Measurements from ENCODE around the gene MYO5C. TPM values are rescaled to one million over a fixed set of nuclear protein-coding genes. Genes with fewer than 3 reads are reported as not detected.

MYO5C gene
- total RNA-seq, 1 donor from 2014 or later, result 4.5 TPM

- Mint-ChIP-seq H3K36me3 (ENCODE audit: low read depth, unreplicated experiment) (peaks cover 4% of the 10 kb centered on the region), H3K27me3 (ENCODE audit: low read depth, unreplicated experiment) (no peaks in the 10 kb centered on the region), H3K27ac (ENCODE audit: unreplicated experiment) (no peak overlapping the region), H3K4me1 (ENCODE audit: low read depth, unreplicated experiment) (peaks cover 33% of the 10 kb centered on the region), H3K4me3 (ENCODE audit: unreplicated experiment) (no peak overlapping the region), H3K9me3 (ENCODE audit: unreplicated experiment) (no peaks in the 10 kb centered on the region)
- Histone ChIP-seq H3K9me3 (ENCODE audit: insufficient read depth, low read depth, low read length) (no peaks in the 10 kb centered on the region), H3K79me2 (ENCODE audit: insufficient read depth, low read length) (no peaks in the 10 kb centered on the region), H3K36me3 (ENCODE audit: insufficient read depth, low read length) (peaks cover 5% of the 10 kb centered on the region), H3K9ac (ENCODE audit: low read length) (no peak overlapping the region), H3K27me3 (ENCODE audit: insufficient read depth, low read length) (no peaks in the 10 kb centered on the region), H2AFZ (ENCODE audit: low read depth, low read length) (no peak overlapping the region), H3K4me2 (ENCODE audit: low read length) (no peak overlapping the region), H3K4me1 (ENCODE audit: insufficient read depth, low read length) (peaks cover 16% of the 10 kb centered on the region), H4K20me1 (ENCODE audit: insufficient read depth, low read length) (no peaks in the 10 kb centered on the region), H3K4me3 (ENCODE audit: insufficient read depth, low read depth, low read length) (no peak overlapping the region), H3K27ac (ENCODE audit: low read depth, low read length) (no peak overlapping the region)
- no peak for TF ChIP-seq EZH2 (IDR thresholded peaks at IDR 0.05; ENCODE audit: insufficient read depth, low read length)
- TF ChIP-seq, protein P1, sequence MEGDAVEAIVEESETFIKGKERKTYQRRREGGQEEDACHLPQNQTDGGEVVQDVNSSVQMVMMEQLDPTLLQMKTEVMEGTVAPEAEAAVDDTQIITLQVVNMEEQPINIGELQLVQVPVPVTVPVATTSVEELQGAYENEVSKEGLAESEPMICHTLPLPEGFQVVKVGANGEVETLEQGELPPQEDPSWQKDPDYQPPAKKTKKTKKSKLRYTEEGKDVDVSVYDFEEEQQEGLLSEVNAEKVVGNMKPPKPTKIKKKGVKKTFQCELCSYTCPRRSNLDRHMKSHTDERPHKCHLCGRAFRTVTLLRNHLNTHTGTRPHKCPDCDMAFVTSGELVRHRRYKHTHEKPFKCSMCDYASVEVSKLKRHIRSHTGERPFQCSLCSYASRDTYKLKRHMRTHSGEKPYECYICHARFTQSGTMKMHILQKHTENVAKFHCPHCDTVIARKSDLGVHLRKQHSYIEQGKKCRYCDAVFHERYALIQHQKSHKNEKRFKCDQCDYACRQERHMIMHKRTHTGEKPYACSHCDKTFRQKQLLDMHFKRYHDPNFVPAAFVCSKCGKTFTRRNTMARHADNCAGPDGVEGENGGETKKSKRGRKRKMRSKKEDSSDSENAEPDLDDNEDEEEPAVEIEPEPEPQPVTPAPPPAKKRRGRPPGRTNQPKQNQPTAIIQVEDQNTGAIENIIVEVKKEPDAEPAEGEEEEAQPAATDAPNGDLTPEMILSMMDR (IDR thresholded peaks at IDR 0.05; ENCODE audit: insufficient read depth, low read depth, low read length), result no peak
- FAIRE-seq (no peak), DNase-seq (ENCODE audit: low read depth) (no peak)
Observed at GRCh38 chr15:52340093-52340492, 44.5 kb upstream of the MYO5C start.

GRCh38 chr15:52338891-52339290, 43.3 kb upstream of the MYO5C start:
- H3K36me3 Mint-ChIP-seq (ENCODE audit: low read depth, unreplicated experiment), result no peaks in the 10 kb centered on the region
- H3K27me3 Mint-ChIP-seq (ENCODE audit: low read depth, unreplicated experiment), result no peaks in the 10 kb centered on the region
- Histone ChIP-seq H3K9me3 (ENCODE audit: insufficient read depth, low read depth, low read length) (no peaks in the 10 kb centered on the region), H3K4me2 (ENCODE audit: low read length) (no peak overlapping the region), H2AFZ (ENCODE audit: low read depth, low read length) (no peak overlapping the region), H3K4me1 (ENCODE audit: insufficient read depth, low read length) (peaks cover 16% of the 10 kb centered on the region), H3K27ac (ENCODE audit: low read depth, low read length) (no peak overlapping the region), H3K4me3 (ENCODE audit: insufficient read depth, low read depth, low read length) (no peak overlapping the region), H3K27me3 (ENCODE audit: insufficient read depth, low read length) (no peaks in the 10 kb centered on the region), H3K9ac (ENCODE audit: low read length) (no peak overlapping the region), H3K79me2 (ENCODE audit: insufficient read depth, low read length) (no peaks in the 10 kb centered on the region), H3K36me3 (ENCODE audit: insufficient read depth, low read length) (peaks cover 5% of the 10 kb centered on the region), H4K20me1 (ENCODE audit: insufficient read depth, low read length) (no peaks in the 10 kb centered on the region)
- no peak for FAIRE-seq
- H3K4me1 Mint-ChIP-seq (ENCODE audit: low read depth, unreplicated experiment), result peaks cover 34% of the 10 kb centered on the region
- no peak overlapping the region for H3K27ac Mint-ChIP-seq (ENCODE audit: unreplicated experiment)
- no peak for TF ChIP-seq EZH2 (IDR thresholded peaks at IDR 0.05; ENCODE audit: insufficient read depth, low read length)
- TF ChIP-seq, protein P1 (IDR thresholded peaks at IDR 0.05; ENCODE audit: insufficient read depth, low read depth, low read length), result no peak
- DNase-seq (ENCODE audit: low read depth), result no peak
- H3K9me3 Mint-ChIP-seq (ENCODE audit: unreplicated experiment), result no peaks in the 10 kb centered on the region
- no peak overlapping the region for H3K4me3 Mint-ChIP-seq (ENCODE audit: unreplicated experiment)

DNA sequence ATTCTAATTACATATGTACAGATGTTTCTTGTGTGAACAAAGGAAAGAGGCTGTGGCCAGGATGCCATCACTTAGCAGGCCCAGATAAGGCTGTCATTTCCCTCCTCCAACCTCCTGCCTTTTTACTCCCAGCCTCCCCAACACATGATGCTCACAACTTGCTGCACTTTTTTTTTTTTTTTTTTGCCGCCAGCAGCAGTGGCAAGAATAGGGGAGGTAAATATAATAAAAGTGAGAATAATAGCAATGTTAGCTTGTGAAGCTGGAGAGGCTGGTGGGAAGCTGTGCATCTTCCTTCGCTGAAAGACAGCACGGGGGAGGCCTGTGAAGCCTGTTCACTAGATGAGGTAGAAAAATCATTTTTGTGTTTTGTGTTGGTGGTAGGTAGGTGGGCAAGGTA, 42.5 kb upstream of the MYO5C start:
- FAIRE-seq (no peak), DNase-seq (ENCODE audit: low read depth) (no peak)
- no peak overlapping the region for H3K4me2 ChIP-seq (ENCODE audit: low read length)
- no peak overlapping the region for H2AFZ ChIP-seq (ENCODE audit: low read depth, low read length)
- Mint-ChIP-seq H3K27me3 (ENCODE audit: low read depth, unreplicated experiment) (no peaks in the 10 kb centered on the region), H3K4me1 (ENCODE audit: low read depth, unreplicated experiment) (peaks cover 34% of the 10 kb centered on the region), H3K36me3 (ENCODE audit: low read depth, unreplicated experiment) (no peaks in the 10 kb centered on the region), H3K4me3 (ENCODE audit: unreplicated experiment) (no peak overlapping the region), H3K27ac (ENCODE audit: unreplicated experiment) (peak overlapping the region; percentile 83), H3K9me3 (ENCODE audit: unreplicated experiment) (no peaks in the 10 kb centered on the region)
- peaks cover 5% of the 10 kb centered on the region for H3K36me3 ChIP-seq (ENCODE audit: insufficient read depth, low read length)
- peaks cover 16% of the 10 kb centered on the region for H3K4me1 ChIP-seq (ENCODE audit: insufficient read depth, low read length)
- no peak overlapping the region for H3K4me3 ChIP-seq (ENCODE audit: insufficient read depth, low read depth, low read length)
- no peaks in the 10 kb centered on the region for H3K9me3 ChIP-seq (ENCODE audit: insufficient read depth, low read depth, low read length)
- H3K79me2 ChIP-seq (ENCODE audit: insufficient read depth, low read length), result no peaks in the 10 kb centered on the region
- TF ChIP-seq, protein P1 (IDR thresholded peaks at IDR 0.05; ENCODE audit: insufficient read depth, low read depth, low read length), result no peak
- TF ChIP-seq EZH2 (IDR thresholded peaks at IDR 0.05; ENCODE audit: insufficient read depth, low read length), result no peak
- H3K27ac ChIP-seq (ENCODE audit: low read depth, low read length), result no peak overlapping the region
- H3K9ac ChIP-seq (ENCODE audit: low read length), result no peak overlapping the region
- no peaks in the 10 kb centered on the region for H3K27me3 ChIP-seq (ENCODE audit: insufficient read depth, low read length)
- no peaks in the 10 kb centered on the region for H4K20me1 ChIP-seq (ENCODE audit: insufficient read depth, low read length)

Data from astrocyte (in vitro differentiated cells and primary cell).